Daoy (cell line): ENCODE results near the gene TJP3. TPM values are rescaled to one million over a fixed set of nuclear protein-coding genes. Genes with fewer than 3 reads are reported as not detected.
A peak's percentile ranks its signal among the peaks of the same experiment; 100 is the strongest.

ENCODE experiments used
- DNase-seq: peaks from one replicate; pipeline ENCODE4 v3.0.0-alpha.2; 2015; ENCODE audit warnings: low read depth
- total RNA-seq: library from RNA; depleted of rRNA; stranded (reverse); fragments of >200 nt; shearing (Covaris generic); gene quantifications from 2 replicates; pipeline ENCODE4 v1.2.3, GENCODE V29; 2014

TJP3 gene
- total RNA-seq, 1 experiment from 2014 or later: not detected

GRCh38 chr19:3671680-3672574 is 36.3 kb upstream of the TJP3 start:
- no peak for DNase-seq

- DNase-seq: no peak
Observed at GRCh38 chr19:3672575-3672948, 35.6 kb upstream of the TJP3 start.

DNA sequence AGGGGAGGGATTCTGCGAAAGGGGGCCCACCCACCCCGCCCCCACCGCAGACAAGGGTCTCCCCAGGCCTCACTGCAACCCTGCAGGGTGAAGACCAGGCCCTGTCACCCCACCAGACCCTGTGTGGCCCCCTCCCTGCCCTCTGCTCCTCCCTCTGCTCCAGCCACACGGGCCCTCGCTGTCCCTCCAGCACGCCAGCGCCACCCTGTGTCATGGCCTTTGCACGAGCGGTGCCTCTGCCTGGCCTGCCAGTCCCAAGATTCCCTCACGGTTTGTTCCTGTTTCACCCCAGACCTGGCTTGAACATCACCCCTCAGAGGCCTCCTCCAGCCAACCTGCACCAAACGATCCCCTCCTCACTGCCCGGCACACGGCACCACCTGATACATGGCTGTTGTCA is 35.2 kb upstream of the TJP3 start:
- no peak for DNase-seq

DNA sequence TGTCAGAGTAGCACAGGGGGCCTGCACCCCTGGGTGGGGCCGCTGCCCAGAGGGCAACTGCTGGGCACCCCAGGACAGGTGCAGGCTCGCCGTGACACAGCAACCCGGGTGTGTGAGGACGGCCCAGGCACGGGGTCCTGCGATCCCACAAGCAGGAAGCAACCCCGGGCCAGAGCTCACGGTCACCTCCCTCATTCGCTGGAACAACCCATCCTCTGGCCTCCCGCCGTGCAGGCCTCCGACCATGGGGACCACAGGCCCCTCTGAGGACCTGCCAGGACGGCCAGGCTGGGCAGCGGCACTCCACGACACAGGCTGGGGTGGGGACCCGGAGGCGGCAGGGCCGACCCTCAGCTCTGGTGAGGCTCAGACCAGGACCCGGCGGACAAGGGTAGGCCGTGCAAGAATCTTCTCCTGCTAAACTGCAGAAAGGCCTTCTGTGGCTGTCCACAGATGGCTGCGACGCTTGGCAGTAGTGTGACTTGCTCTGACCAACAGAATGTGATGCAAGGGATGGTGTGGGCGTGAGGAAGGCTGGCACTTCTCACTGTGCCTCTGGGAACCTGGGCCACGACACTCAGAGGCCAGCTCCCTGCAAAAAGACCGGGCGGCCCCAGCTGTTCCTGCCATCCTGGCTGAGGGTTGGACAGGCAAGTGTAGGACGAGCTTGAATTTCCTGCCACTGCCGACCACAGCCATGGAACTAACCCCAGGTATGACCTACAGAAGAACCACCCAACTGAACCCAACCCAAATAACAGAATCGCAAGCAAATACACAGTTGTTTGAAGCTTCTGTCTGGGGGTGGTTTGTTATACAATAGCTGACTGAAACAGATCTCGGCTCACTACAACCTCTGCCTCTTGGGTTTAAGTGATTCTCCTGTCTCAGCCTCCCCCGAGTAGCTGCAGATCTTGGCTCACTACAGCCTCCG is 34.4 kb upstream of the TJP3 start:
- DNase-seq: no peak

DNA sequence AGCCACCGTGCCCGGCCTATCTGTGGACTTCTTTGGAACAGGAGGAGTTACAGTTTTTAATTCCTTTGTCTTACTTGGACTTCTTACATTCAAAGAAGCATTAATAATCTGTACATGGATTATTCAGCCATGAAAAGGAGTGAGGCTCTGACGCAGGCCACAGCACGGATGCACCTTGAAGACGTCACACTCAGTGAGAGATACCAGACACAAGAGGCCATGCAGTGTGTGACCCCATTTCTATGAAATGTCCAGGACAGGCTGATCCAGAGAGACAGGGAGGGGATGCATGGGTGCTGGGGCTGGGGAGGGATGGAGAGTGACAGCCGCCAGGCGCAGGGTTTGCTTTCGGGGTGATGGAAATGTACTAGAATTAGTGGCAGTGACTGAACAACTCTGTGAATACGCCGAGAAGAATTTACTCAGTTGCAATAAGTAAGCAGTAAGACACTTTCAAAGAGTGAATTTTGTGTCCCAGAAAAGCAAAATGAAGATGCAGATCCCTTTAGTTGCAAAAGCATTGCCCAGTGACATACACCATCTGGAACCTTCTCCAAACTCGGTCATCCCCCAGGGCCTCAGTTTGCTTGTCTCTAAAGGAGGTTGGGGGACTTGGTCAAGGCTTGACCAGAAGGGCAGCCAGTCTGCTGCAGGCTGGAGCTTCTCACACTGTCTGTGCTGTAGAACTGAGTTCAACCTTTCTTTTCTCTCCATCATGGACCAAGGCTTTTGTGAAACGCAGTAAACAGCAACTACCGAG is 33.2 kb upstream of the TJP3 start:
- DNase-seq: no peak

GRCh38 chr19:3678188-3678587 is 30.0 kb upstream of the TJP3 start:
- DNase-seq: no peak

- DNase-seq: no peak
Observed at GRCh38 chr19:3679138-3679537, 29.0 kb upstream of the TJP3 start.

DNA sequence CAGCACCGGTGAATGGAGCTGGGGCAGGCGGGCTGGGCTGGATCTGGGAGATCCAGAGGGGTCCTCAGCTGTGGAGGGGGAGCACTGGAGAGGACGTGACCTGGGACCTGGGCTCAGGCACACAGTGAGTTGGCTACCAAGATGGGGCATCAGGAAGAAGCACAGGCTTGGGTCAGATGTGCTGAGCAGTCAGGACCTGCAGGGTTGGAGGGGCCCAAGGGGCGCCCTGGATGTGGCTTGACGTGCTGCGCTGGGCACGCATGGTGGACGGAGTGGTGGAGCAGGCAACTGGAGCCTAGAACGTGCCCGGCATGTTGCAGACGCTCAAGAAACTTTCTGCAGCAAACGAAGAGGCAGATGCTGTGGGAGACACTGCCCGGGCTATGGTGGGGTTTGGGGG is 28.6 kb upstream of the TJP3 start:
- no peak for DNase-seq

GRCh38 chr19:3680939-3681338 is 27.2 kb upstream of the TJP3 start:
- DNase-seq: no peak

- no peak for DNase-seq
Observed at GRCh38 chr19:3682286-3682685, 25.9 kb upstream of the TJP3 start.

GRCh38 chr19:3682741-3683404 is 25.3 kb upstream of the TJP3 start:
- DNase-seq: no peak

GRCh38 chr19:3683405-3684053 is 24.7 kb upstream of the TJP3 start:
- DNase-seq: peak; percentile 79

DNA sequence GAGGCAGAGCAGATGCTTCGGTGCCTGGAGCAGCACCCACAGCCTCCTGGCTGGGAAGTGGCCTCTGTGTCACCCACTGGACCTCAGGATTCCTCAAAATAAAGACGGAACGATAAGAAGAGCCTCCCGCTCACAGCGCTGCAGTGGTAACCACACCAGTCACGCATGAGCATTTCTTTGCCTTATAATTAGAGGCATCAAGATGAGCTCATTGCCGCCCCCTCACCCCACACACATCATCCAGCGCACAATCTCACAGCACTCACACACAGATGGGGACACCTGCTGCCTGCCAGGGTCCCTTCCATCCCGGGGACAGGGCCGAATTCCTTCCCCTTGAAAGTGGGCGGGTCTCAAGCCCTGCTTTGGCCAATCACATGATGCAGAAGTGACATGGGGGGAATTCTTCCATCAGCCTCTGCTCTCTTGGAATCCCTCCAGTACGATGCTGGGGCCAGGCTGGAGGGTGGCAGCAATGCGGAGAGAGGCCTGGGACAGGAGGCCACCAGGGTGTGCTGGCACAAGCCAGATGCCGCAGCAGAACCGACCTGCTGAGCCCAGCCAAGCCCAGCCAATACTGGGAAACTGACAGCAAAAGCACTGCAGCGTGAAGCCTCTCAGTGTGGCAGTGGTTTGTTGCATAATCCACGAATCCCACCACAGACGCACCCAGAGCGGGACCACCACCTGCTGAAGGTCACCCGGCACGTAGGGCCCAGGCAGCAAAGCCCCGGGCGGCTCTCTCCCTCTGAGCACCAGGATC is 23.9 kb upstream of the TJP3 start:
- peak; percentile 88 for DNase-seq

DNA sequence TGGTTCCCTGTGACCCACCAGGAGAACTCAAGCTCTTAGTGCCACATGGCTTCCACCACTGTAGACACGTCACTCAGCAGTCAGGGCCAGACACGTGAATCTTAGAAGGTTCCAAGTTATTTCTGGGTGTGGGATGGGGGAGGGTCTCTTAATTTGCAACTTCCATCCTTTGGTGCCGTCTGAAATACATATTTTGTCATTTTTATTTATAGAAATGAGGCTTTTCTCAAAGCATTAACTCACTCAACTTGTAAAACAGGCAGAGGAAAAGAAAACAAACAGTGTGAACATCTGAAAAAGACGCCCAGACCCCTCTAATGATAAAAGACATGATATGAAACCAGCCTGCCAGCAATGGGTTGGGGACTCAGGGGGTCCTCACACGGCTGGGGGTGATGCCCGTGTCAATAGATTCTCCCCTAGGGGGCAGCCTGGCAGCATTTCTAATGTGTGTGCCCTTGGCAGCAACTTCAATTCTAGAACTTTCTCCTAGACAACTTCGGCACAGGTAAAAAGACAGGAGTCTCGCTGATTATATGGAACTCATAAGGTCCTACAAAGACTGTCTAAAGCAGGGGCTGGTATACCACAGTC is 23.3 kb upstream of the TJP3 start:
- no peak for DNase-seq

GRCh38 chr19:3687393-3687773 is 20.8 kb upstream of the TJP3 start:
- DNase-seq: no peak

- no peak for DNase-seq
Observed at GRCh38 chr19:3687774-3688706, 20.1 kb upstream of the TJP3 start.

DNA sequence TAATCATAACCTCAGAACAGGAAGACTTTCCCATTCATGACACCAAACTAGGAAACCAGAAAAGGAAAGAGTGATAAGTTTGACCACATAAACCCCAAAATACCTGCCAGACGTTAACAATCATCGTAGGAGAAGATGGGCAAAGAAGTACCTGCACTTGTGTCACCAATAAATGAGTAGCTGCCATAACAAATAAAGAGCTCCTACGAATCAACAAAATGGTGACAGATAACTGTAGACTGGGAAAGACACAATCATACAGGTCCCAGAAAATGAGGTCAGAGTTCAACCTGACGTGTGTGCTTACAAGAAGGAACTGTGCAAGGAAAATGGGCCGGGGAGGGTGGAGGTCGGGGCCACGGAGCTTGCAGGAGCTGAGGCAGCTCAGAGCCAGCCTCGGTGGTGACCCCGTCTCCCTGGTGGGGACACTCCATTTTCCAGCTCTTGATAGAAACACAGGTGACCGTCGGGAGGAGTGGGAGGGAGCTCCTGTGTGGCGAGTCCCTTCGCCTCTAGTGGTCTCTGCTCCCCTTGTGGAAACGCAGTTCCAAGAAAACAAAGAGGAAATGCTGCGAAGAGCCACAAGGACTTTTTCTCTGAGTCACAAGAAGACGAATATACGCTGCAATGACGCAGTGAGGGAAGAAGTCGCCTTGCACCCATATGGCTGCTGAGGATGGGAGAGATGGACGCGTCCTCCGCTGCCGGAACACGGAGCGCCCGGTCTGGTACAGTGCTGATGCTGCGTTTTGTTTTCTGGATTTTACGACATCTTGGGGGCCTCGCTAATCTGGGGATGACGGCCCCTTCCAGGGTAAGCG is 17.4 kb upstream of the TJP3 start:
- DNase-seq: no peak

GRCh38 chr19:3691372-3691716 is 16.8 kb upstream of the TJP3 start:
- DNase-seq: no peak
